Activated B cell treated with CpG ODN at 0.5 μM for 24 hours (primary cell): ENCODE results near the gene ALDH3B1. TPM values are rescaled to one million over a fixed set of nuclear protein-coding genes. Genes with fewer than 3 reads are reported as not detected.
A peak's percentile ranks its signal among the peaks of the same experiment; 100 is the strongest.

Source experiments
- ATAC-seq: fragments of 200-7000 bp; cut with Tn5 transposase; one replicate; pipeline ENCODE4 v1.10.0; 2021; ENCODE audit warnings: low read depth, mild to moderate bottlenecking, moderate library complexity
- CTCF ChIA-PET: fragments of 350-600 bp; sonication (Branson Sonifier 250); formaldehyde crosslinking; loops from one replicate; lab custom pipeline; 2021; ENCODE audit warnings: antibody characterized with exemption; lab: Charles Lee
- POLR2A ChIA-PET: fragments of 350-600 bp; sonication (Branson Sonifier 250); formaldehyde crosslinking; loops from one replicate; lab custom pipeline; 2021; ENCODE audit warnings: antibody characterized with exemption; lab: Charles Lee
- DNase-seq: peaks from one replicate; pipeline ENCODE4 v3.0.0; 2022
- H3K27ac Mint-ChIP-seq: one replicate; pipeline ENCODE4 v1.8.0; 2020; ENCODE audit warnings: mixed read lengths
- H3K27me3 Mint-ChIP-seq: one replicate; pipeline ENCODE4 v1.8.0; 2021; ENCODE audit warnings: mixed read lengths
- H3K36me3 Mint-ChIP-seq: one replicate; pipeline ENCODE4 v1.8.0; 2021; ENCODE audit warnings: low read depth, mixed read lengths
- H3K4me1 Mint-ChIP-seq: one replicate; pipeline ENCODE4 v1.8.0; 2021; ENCODE audit warnings: mixed read lengths
- H3K4me3 Mint-ChIP-seq: one replicate; pipeline ENCODE4 v1.8.0; 2020; ENCODE audit warnings: mild to moderate bottlenecking, mixed read lengths
- H3K9me3 Mint-ChIP-seq: one replicate; pipeline ENCODE4 v1.8.0; 2020; ENCODE audit warnings: mixed read lengths
- intact Hi-C: fragments of 100-400 bp; cut with micrococcal nuclease; formaldehyde crosslinking; loops from one replicate; pipeline ENCODE4 v1.15.1; 2024
- total RNA-seq: library from RNA; stranded (reverse); gene quantifications from 2 replicates; pipeline ENCODE4 v1.2.3, GENCODE V29; 2022
- TF ChIP-seq, protein P1 (sequence below): fragments of 200-600 bp; IDR thresholded peaks from one replicate; pipeline ENCODE4 v1.8.0; 2022; ENCODE audit warnings: antibody characterized with exemption, mild to moderate bottlenecking

Gene ALDH3B1
- total RNA-seq, 1 donor from 2014 or later = 0.53 TPM

DNA sequence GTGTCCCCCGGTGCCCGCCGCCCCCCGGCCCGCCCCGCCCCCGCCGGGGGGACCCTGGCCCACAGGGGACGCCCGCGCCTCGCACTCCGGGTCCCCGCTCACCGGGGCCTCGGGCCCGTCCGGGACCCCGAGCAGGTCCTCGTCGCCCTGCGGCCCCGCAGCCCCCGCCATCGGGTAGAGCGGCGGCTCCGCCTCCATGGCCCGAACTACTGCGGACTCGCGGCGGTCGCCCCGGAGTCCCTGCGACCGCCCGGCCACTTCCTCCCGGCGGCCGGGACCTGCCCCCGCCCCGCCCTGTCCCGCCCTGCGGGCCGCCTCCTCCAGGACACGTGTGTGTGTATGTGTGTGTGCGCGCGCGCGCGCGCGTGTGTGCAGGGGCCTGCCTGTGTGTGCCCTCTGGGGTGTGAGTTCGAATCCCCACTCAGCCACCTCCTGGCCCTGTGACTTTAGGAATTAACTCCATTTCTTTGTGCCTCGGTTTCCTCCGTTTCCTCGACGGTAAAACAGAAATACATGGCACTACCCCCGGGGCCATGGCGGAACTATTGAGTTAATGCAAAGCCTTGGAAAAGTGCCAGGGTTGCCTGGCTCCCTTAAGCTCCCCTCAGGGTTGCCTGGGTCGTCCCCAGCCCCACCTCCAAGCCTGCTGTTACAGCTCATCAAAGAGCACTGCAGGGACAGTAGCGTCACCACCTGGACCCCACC, 6.1 kb upstream of the ALDH3B1 start, which contains the start of gene UNC93B1:
Gene UNC93B1, minus strand, starts transcription at position 252 of the 705 bp plus-strand sequence. Its CDS starts 54 bp downstream, at position 198.
- ATAC-seq (peak; percentile 66), DNase-seq (peak; percentile 80)
- Mint-ChIP-seq H3K4me1 (peaks cover 72% of the 10 kb centered on the region), H3K4me3 (peak within 1 kb of the TSS; percentile 91), H3K27ac (peak within 1 kb of the TSS; percentile 95), H3K36me3 (peaks cover 19% of the 10 kb centered on the region), H3K27me3 (no peaks in the 10 kb centered on the region), H3K9me3 (no peaks in the 10 kb centered on the region)
- TF ChIP-seq, protein P1, sequence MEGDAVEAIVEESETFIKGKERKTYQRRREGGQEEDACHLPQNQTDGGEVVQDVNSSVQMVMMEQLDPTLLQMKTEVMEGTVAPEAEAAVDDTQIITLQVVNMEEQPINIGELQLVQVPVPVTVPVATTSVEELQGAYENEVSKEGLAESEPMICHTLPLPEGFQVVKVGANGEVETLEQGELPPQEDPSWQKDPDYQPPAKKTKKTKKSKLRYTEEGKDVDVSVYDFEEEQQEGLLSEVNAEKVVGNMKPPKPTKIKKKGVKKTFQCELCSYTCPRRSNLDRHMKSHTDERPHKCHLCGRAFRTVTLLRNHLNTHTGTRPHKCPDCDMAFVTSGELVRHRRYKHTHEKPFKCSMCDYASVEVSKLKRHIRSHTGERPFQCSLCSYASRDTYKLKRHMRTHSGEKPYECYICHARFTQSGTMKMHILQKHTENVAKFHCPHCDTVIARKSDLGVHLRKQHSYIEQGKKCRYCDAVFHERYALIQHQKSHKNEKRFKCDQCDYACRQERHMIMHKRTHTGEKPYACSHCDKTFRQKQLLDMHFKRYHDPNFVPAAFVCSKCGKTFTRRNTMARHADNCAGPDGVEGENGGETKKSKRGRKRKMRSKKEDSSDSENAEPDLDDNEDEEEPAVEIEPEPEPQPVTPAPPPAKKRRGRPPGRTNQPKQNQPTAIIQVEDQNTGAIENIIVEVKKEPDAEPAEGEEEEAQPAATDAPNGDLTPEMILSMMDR = no peak
- ChIA-PET POLR2A (interaction anchor here (0.6 to 2.5 kb wide), 7 partner anchors 10 to 1389 kb away, joined by 4 to 12 read pairs (median 9); partner anchors contain the start of genes C11orf24, KMT5B and NDUFS8), CTCF (no interaction called here)
- intact Hi-C loops = loop anchor here (2.0 to 10.0 kb wide), 6 partner anchors 37 to 1291 kb away; partner anchors contain the start of genes CHKA, MYEOV and PPP6R3

DNA sequence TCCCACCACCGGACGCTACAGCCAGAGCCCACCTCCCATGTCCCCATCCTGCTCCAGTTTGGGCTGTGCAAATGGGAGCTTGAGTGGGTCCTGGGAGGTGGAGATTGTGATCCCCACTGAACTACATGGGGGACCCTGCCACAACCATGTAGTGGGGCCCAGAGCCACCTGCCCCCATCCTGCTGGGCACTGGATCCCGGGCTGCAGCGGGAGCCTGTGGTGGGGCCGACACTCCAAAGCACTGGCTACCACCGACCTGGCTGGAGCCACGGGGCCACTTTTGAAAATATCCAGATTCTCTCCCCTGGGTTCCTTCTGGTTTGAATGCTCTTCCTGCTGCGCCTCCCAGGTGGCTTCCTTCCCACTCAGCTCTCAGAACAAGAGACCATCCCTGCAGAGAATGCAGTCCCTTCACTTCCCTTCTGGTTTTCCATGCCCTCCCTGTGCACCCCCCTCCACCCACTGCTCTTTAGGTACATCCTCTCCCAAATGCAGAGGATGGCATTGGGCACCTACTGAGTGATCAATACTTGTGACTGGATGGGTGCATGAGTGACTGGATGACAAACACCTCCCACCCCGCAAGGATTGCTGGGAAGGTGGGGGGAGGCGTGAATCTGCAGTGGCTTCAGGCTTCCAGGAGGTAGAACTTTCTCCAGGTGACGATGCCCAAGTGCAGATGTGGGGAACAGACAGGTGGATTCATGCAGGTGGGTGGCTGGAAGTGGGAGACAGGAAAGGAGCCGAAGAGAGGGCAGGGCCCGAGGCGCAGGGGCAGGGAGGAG, 5.4 kb upstream of the ALDH3B1 start:
- CTCF ChIA-PET = interaction anchor here (0.6 kb wide), 1 partner anchor 207 kb away, joined by 3 read pairs; no protein-coding TSS in a partner anchor
- intact Hi-C loops = loop anchor here (5.0 to 10.0 kb wide), 4 partner anchors 118 to 1290 kb away; partner anchors contain the start of genes CHKA, MYEOV and PPP6R3
- peaks cover 15% of the 10 kb centered on the region for H3K36me3 Mint-ChIP-seq
- peak overlapping the region; percentile 88 for H3K27ac Mint-ChIP-seq
- POLR2A ChIA-PET = interaction anchor here (0.6 to 1.9 kb wide), 2 partner anchors 25 to 1390 kb away, joined by 4 to 10 read pairs; partner anchors contain the start of gene NDUFS8
- peak overlapping the region; percentile 91 for H3K4me3 Mint-ChIP-seq
- H3K27me3 Mint-ChIP-seq = no peaks in the 10 kb centered on the region
- no peak for ATAC-seq
- no peak for DNase-seq
- H3K4me1 Mint-ChIP-seq = peaks cover 73% of the 10 kb centered on the region
- no peaks in the 10 kb centered on the region for H3K9me3 Mint-ChIP-seq
- TF ChIP-seq, protein P1 = no peak

- peaks cover 74% of the 10 kb centered on the region for H3K4me1 Mint-ChIP-seq
- no peak overlapping the region for H3K4me3 Mint-ChIP-seq
- no peaks in the 10 kb centered on the region for H3K9me3 Mint-ChIP-seq
These were observed 3.4 kb upstream of the ALDH3B1 start for GRCh38 chr11:68006606-68007166.

GRCh38 chr11:68007498-68008380, 2.4 kb upstream of the ALDH3B1 start:
- H3K4me3 Mint-ChIP-seq = no peak overlapping the region
- no peaks in the 10 kb centered on the region for H3K9me3 Mint-ChIP-seq
- peaks cover 3% of the 10 kb centered on the region for H3K36me3 Mint-ChIP-seq
- intact Hi-C loops = loop anchor here (2.0 to 10.0 kb wide), 3 partner anchors 13 to 1287 kb away; partner anchors contain the start of gene MYEOV
- POLR2A ChIA-PET = interaction anchor here (0.9 to 2.3 kb wide), 4 partner anchors 8 to 264 kb away, joined by 3 to 9 read pairs (median 4); partner anchors contain the start of gene C11orf24
- CTCF ChIA-PET = interaction anchor here (1.2 to 4.2 kb wide), 4 partner anchors 17 to 204 kb away, joined by 3 to 23 read pairs (median 12); no protein-coding TSS in a partner anchor
- DNase-seq (no peak), ATAC-seq (no peak)
- peaks cover 66% of the 10 kb centered on the region for H3K4me1 Mint-ChIP-seq
- TF ChIP-seq, protein P1 = no peak
- H3K27me3 Mint-ChIP-seq = no peaks in the 10 kb centered on the region
- H3K27ac Mint-ChIP-seq = no peak overlapping the region

More at GRCh38 chr11:68006606-68007166, 3.4 kb upstream of the ALDH3B1 start:
- POLR2A ChIA-PET = no interaction called here
- ATAC-seq = no peak
- TF ChIP-seq, protein P1 = no peak
- CTCF ChIA-PET = no interaction called here
- DNase-seq = no peak
- Mint-ChIP-seq H3K27ac (peak overlapping the region; percentile 76), H3K36me3 (peaks cover 10% of the 10 kb centered on the region), H3K27me3 (no peaks in the 10 kb centered on the region)
- intact Hi-C loops = loop anchor here (5.0 to 10.0 kb wide), 2 partner anchors 291 to 1288 kb away; partner anchors contain the start of gene MYEOV
